Activated CD4-positive, alpha-beta memory T cell treated with anti-CD3 and anti-CD28 coated beads for 36 hours (primary cell): Measurements from ENCODE around the gene FBXW5. TPM values are rescaled to one million over a fixed set of nuclear protein-coding genes. Genes with fewer than 3 reads are reported as not detected.

ENCODE experiments used
- CTCF ChIA-PET: fragments of 350-600 bp; sonication (Branson Sonifier 250); formaldehyde crosslinking; loops from one replicate; lab custom pipeline; 2021; ENCODE audit warnings: antibody characterized with exemption, inconsistent platforms; lab: Charles Lee
- POLR2A ChIA-PET: fragments of 350-600 bp; sonication (Branson Sonifier 250); formaldehyde crosslinking; loops from one replicate; lab custom pipeline; 2021; ENCODE audit warnings: antibody characterized with exemption; lab: Charles Lee
- DNase-seq: peaks from one replicate; pipeline ENCODE4 v3.0.0-alpha.2; 2020
- H3K27ac Mint-ChIP-seq: one replicate; pipeline ENCODE4 v1.8.0; 2021; ENCODE audit warnings: mixed read lengths
- H3K27me3 Mint-ChIP-seq: one replicate; pipeline ENCODE4 v1.8.0; 2021; ENCODE audit warnings: mixed read lengths
- H3K36me3 Mint-ChIP-seq: one replicate; pipeline ENCODE4 v1.8.0; 2021; ENCODE audit warnings: mixed read lengths
- H3K4me1 Mint-ChIP-seq: one replicate; pipeline ENCODE4 v1.8.0; 2021; ENCODE audit warnings: low read depth, mixed read lengths
- H3K4me3 Mint-ChIP-seq: one replicate; pipeline ENCODE4 v1.8.0; 2021; ENCODE audit warnings: mild to moderate bottlenecking, mixed read lengths
- H3K9me3 Mint-ChIP-seq: one replicate; pipeline ENCODE4 v1.8.0; 2021; ENCODE audit warnings: mixed read lengths
- intact Hi-C: fragments of 100-400 bp; cut with micrococcal nuclease; formaldehyde crosslinking; loops from one replicate; pipeline ENCODE4 v1.15.1; 2023
- total RNA-seq, 2 experiments: library from RNA; stranded (reverse); gene quantifications; one replicate each; pipeline ENCODE4 v1.2.3, GENCODE V29; 2021

Gene FBXW5
- total RNA-seq, 2 experiments from 2014 or later = 66.8 to 69.4 TPM

- ChIA-PET CTCF (interaction anchor here (0.9 to 3.8 kb wide), 12 partner anchors 10 to 132 kb away, joined by 3 to 31 read pairs (median 5); partner anchors contain the start of genes ABCA2, AJM1, C8G and CLIC3), POLR2A (interaction anchor here (0.6 to 1.1 kb wide), 4 partner anchors 13 to 160 kb away, joined by 3 read pairs; partner anchors contain the start of gene PAXX)
- DNase-seq = peak; percentile 40
- H3K9me3 Mint-ChIP-seq = no peaks in the 10 kb centered on the region
- H3K27ac Mint-ChIP-seq = no peak overlapping the region
- H3K4me3 Mint-ChIP-seq = peak overlapping the region; percentile 23
- H3K4me1 Mint-ChIP-seq = peaks cover 17% of the 10 kb centered on the region
- no peaks in the 10 kb centered on the region for H3K27me3 Mint-ChIP-seq
- no peaks in the 10 kb centered on the region for H3K36me3 Mint-ChIP-seq
- intact Hi-C loops = no loop called here
Observed at GRCh38 chr9:136974817-136975535, 30.4 kb upstream of the FBXW5 start.

- ChIA-PET CTCF (interaction anchor here (1.1 to 3.8 kb wide), 5 partner anchors 26 to 61 kb away, joined by 3 to 31 read pairs (median 13); partner anchors contain the start of genes ABCA2 and C8G), POLR2A (interaction anchor here (1.1 kb wide), 1 partner anchor 12 kb away, joined by 3 read pairs; no protein-coding TSS in a partner anchor)
- intact Hi-C loops = no loop called here
- Mint-ChIP-seq H3K27me3 (no peaks in the 10 kb centered on the region), H3K9me3 (no peaks in the 10 kb centered on the region), H3K4me3 (no peak overlapping the region), H3K36me3 (no peaks in the 10 kb centered on the region), H3K4me1 (peaks cover 17% of the 10 kb centered on the region), H3K27ac (no peak overlapping the region)
- no peak for DNase-seq
Observed at GRCh38 chr9:136973618-136974617, 29.4 kb upstream of the FBXW5 start.

- no peaks in the 10 kb centered on the region for H3K27me3 Mint-ChIP-seq
- POLR2A ChIA-PET = no interaction called here
Observed at GRCh38 chr9:136972743-136973142, 28.2 kb upstream of the FBXW5 start.

GRCh38 chr9:136972335-136972734, 27.8 kb upstream of the FBXW5 start:
- H3K4me3 Mint-ChIP-seq = no peak overlapping the region
- ChIA-PET POLR2A (no interaction called here), CTCF (interaction anchor here (0.8 to 1.1 kb wide), 2 partner anchors 27 to 92 kb away, joined by 3 to 4 read pairs; partner anchors contain the start of gene C8G)
- peaks cover 17% of the 10 kb centered on the region for H3K4me1 Mint-ChIP-seq
- H3K27me3 Mint-ChIP-seq = no peaks in the 10 kb centered on the region
- intact Hi-C loops = no loop called here
- no peak overlapping the region for H3K27ac Mint-ChIP-seq
- DNase-seq = no peak
- no peaks in the 10 kb centered on the region for H3K9me3 Mint-ChIP-seq
- H3K36me3 Mint-ChIP-seq = no peaks in the 10 kb centered on the region

More at GRCh38 chr9:136972743-136973142, 28.2 kb upstream of the FBXW5 start:
- Mint-ChIP-seq H3K9me3 (no peaks in the 10 kb centered on the region), H3K36me3 (no peaks in the 10 kb centered on the region), H3K4me3 (no peak overlapping the region), H3K27ac (no peak overlapping the region), H3K4me1 (peaks cover 17% of the 10 kb centered on the region)
- CTCF ChIA-PET = interaction anchor here (0.8 to 1.1 kb wide), 2 partner anchors 27 to 91 kb away, joined by 3 to 4 read pairs; partner anchors contain the start of gene C8G
- intact Hi-C loops = no loop called here
- no peak for DNase-seq

- Mint-ChIP-seq H3K4me1 (peaks cover 17% of the 10 kb centered on the region), H3K27ac (no peak overlapping the region), H3K9me3 (no peaks in the 10 kb centered on the region), H3K4me3 (no peak overlapping the region), H3K27me3 (no peaks in the 10 kb centered on the region), H3K36me3 (no peaks in the 10 kb centered on the region)
- CTCF ChIA-PET = interaction anchor here (0.8 kb wide), 1 partner anchor 92 kb away, joined by 3 read pairs; no protein-coding TSS in a partner anchor
- intact Hi-C loops = no loop called here
- no peak for DNase-seq
- POLR2A ChIA-PET = no interaction called here
Observed at GRCh38 chr9:136971746-136972145, 27.2 kb upstream of the FBXW5 start.

- intact Hi-C loops = no loop called here
- H3K4me1 Mint-ChIP-seq = peaks cover 16% of the 10 kb centered on the region
- CTCF ChIA-PET = no interaction called here
- no peak overlapping the region for H3K4me3 Mint-ChIP-seq
- no peaks in the 10 kb centered on the region for H3K36me3 Mint-ChIP-seq
- no peak overlapping the region for H3K27ac Mint-ChIP-seq
- no peak for DNase-seq
- POLR2A ChIA-PET = no interaction called here
- no peaks in the 10 kb centered on the region for H3K9me3 Mint-ChIP-seq
- H3K27me3 Mint-ChIP-seq = no peaks in the 10 kb centered on the region
Observed at GRCh38 chr9:136970361-136970760, 25.8 kb upstream of the FBXW5 start.

- intact Hi-C loops = no loop called here
- Mint-ChIP-seq H3K27ac (no peak overlapping the region), H3K9me3 (no peaks in the 10 kb centered on the region), H3K27me3 (no peaks in the 10 kb centered on the region), H3K4me1 (peaks cover 15% of the 10 kb centered on the region), H3K36me3 (no peaks in the 10 kb centered on the region), H3K4me3 (no peak overlapping the region)
- no peak for DNase-seq
- POLR2A ChIA-PET = no interaction called here
- CTCF ChIA-PET = no interaction called here
Observed at GRCh38 chr9:136969774-136970173, 25.2 kb upstream of the FBXW5 start.

- intact Hi-C loops = no loop called here
- no peaks in the 10 kb centered on the region for H3K36me3 Mint-ChIP-seq
Observed at GRCh38 chr9:136969150-136969549, 24.6 kb upstream of the FBXW5 start.

GRCh38 chr9:136968333-136969127, 24.0 kb upstream of the FBXW5 start:
- POLR2A ChIA-PET = no interaction called here

More at GRCh38 chr9:136969150-136969549, 24.6 kb upstream of the FBXW5 start:
- Mint-ChIP-seq H3K27me3 (no peaks in the 10 kb centered on the region), H3K27ac (no peak overlapping the region), H3K9me3 (no peaks in the 10 kb centered on the region), H3K4me3 (no peak overlapping the region), H3K4me1 (peaks cover 20% of the 10 kb centered on the region)
- DNase-seq = no peak
- POLR2A ChIA-PET = no interaction called here
- CTCF ChIA-PET = interaction anchor here (1.6 kb wide), 1 partner anchor 60 kb away, joined by 4 read pairs; no protein-coding TSS in a partner anchor

GRCh38 chr9:136965771-136966484, 21.4 kb upstream of the FBXW5 start:
- H3K4me1 Mint-ChIP-seq = peaks cover 25% of the 10 kb centered on the region
- ChIA-PET POLR2A (interaction anchor here (0.6 kb wide), 2 partner anchors 84 to 223 kb away, joined by 3 read pairs; no protein-coding TSS in a partner anchor), CTCF (interaction anchor here (1.1 to 1.9 kb wide), 3 partner anchors 10 to 70 kb away, joined by 3 to 6 read pairs (median 3); no protein-coding TSS in a partner anchor)
- peak overlapping the region; percentile 55 for H3K27ac Mint-ChIP-seq
- no peaks in the 10 kb centered on the region for H3K36me3 Mint-ChIP-seq
- no peaks in the 10 kb centered on the region for H3K27me3 Mint-ChIP-seq
- intact Hi-C loops = no loop called here
- H3K4me3 Mint-ChIP-seq = peak overlapping the region; percentile 64
- H3K9me3 Mint-ChIP-seq = no peaks in the 10 kb centered on the region
- peak; percentile 54 for DNase-seq

More at GRCh38 chr9:136968333-136969127, 24.0 kb upstream of the FBXW5 start:
- CTCF ChIA-PET = interaction anchor here (1.6 kb wide), 1 partner anchor 61 kb away, joined by 4 read pairs; no protein-coding TSS in a partner anchor
- Mint-ChIP-seq H3K4me3 (no peak overlapping the region), H3K27ac (no peak overlapping the region), H3K9me3 (no peaks in the 10 kb centered on the region), H3K4me1 (peaks cover 20% of the 10 kb centered on the region), H3K27me3 (no peaks in the 10 kb centered on the region), H3K36me3 (no peaks in the 10 kb centered on the region)
- no peak for DNase-seq
- intact Hi-C loops = no loop called here
